Measurements from ENCODE around the gene NHSL2. TPM values are rescaled to one million over a fixed set of nuclear protein-coding genes. Genes with fewer than 3 reads are reported as not detected.
A peak's percentile ranks its signal among the peaks of the same experiment; 100 is the strongest.

Gene NHSL2
- total RNA-seq, 1 experiment from 2014 or later = 0.58 TPM

GRCh38 chrX:72182924-72183323, 272.3 kb downstream of the NHSL2 start:
- ChIA-PET CTCF (no interaction called here), POLR2A (ENCODE audit: low non-redundant PET) (no interaction called here)
- intact Hi-C loops (cut with micrococcal nuclease; ENCODE audit: unreplicated experiment) = no loop called here
- Histone ChIP-seq H3K4me1 (ENCODE audit: insufficient read depth, low read length, poor library complexity, severe bottlenecking) (no peaks in the 10 kb centered on the region), H3K9me3 (ENCODE audit: low read depth, low read length, poor library complexity, severe bottlenecking) (no peaks in the 10 kb centered on the region), H3K36me3 (ENCODE audit: insufficient read depth, low read length, poor library complexity, severe bottlenecking) (peaks cover 6% of the 10 kb centered on the region), H3K27ac (ENCODE audit: low read depth, low read length, poor library complexity, severe bottlenecking) (no peak overlapping the region), H3K27me3 (replicated peaks; ENCODE audit: insufficient read depth, low read depth, low read length, poor library complexity) (no peaks in the 10 kb centered on the region), H3K4me3 (ENCODE audit: low read depth, low read length, poor library complexity, severe bottlenecking) (peak overlapping the region; percentile 61)
- DNase-seq (ENCODE audit: low spot score) = no peak
- no TSS peak for BruUV-seq (replicated peaks)
- no peak for TF ChIP-seq EZH2 (IDR thresholded peaks at IDR 0.05; ENCODE audit: borderline replicate concordance, low read depth, low read length, poor library complexity, severe bottlenecking)
- TF ChIP-seq CTCF (conservative IDR thresholded peaks at IDR 0.05; ENCODE audit: low read depth, low read length) = no peak

DNA sequence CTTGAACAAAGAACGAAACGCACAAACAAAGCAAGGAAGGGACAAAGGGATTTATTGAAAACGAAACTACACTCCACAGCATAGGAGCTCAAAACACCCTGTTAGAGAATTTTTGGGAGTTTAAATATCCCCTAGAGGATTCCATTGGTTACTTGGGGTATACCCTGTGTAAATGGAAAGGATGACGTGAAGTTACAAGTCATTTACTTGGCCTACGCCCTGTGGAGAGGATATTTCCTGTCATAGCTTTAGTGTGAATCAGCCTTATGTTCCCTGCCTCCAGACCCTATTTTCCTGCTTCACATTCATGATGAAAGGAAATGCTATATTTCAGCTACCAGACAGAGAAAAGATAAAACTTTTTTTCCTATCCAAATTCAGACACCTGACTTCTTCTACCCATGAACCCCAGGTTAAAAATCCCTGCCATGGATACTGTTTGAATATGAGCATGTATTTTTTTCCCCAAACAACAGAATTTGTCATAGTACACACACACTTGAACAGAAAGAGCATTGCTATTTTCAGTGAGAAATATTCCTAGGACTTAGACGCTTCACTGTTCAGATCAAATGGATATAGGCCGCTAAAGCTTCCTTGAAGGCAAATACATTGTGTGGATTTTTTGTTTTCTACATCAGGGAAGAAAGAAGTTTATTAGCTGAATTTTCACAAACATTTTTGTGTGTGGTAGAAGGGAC, 291.3 kb downstream of the NHSL2 start:
- TF ChIP-seq EZH2 (IDR thresholded peaks at IDR 0.05; ENCODE audit: borderline replicate concordance, low read depth, low read length, poor library complexity, severe bottlenecking) = no peak
- no peak for TF ChIP-seq CTCF (conservative IDR thresholded peaks at IDR 0.05; ENCODE audit: low read depth, low read length)
- BruUV-seq (replicated peaks) = TSS peak; percentile 39
- H3K27me3 ChIP-seq (replicated peaks; ENCODE audit: insufficient read depth, low read depth, low read length, poor library complexity) = no peaks in the 10 kb centered on the region
- ChIA-PET CTCF (no interaction called here), POLR2A (ENCODE audit: low non-redundant PET) (no interaction called here)
- intact Hi-C loops (cut with micrococcal nuclease; ENCODE audit: unreplicated experiment) = no loop called here
- peaks cover 7% of the 10 kb centered on the region for H3K36me3 ChIP-seq (ENCODE audit: insufficient read depth, low read length, poor library complexity, severe bottlenecking)
- peak overlapping the region; percentile 67 for H3K27ac ChIP-seq (ENCODE audit: low read depth, low read length, poor library complexity, severe bottlenecking)
- peak; percentile 80 for DNase-seq (ENCODE audit: low spot score)
- H3K9me3 ChIP-seq (ENCODE audit: low read depth, low read length, poor library complexity, severe bottlenecking) = no peaks in the 10 kb centered on the region
- H3K4me3 ChIP-seq (ENCODE audit: low read depth, low read length, poor library complexity, severe bottlenecking) = no peak overlapping the region
- peaks cover 5% of the 10 kb centered on the region for H3K4me1 ChIP-seq (ENCODE audit: insufficient read depth, low read length, poor library complexity, severe bottlenecking)

Other genes with a start within 250 kb of the NHSL2 start
- not detected in 2 replicates for gene CXorf49, start 192.6 kb upstream of the NHSL2 start, total RNA-seq (2021)
- not detected in 2 replicates for gene CXorf49B, start 147.5 kb upstream of the NHSL2 start, total RNA-seq (2021)
- gene RTL5, start 221.1 kb downstream of the NHSL2 start, total RNA-seq (2021) = 8.4 and 11.5 TPM in 2 replicates

Data from A673 (cell line).